ENCODE data around the gene SHANK1.
A peak's percentile ranks its signal among the peaks of the same experiment; 100 is the strongest.

The SHANK1 gene

DNA sequence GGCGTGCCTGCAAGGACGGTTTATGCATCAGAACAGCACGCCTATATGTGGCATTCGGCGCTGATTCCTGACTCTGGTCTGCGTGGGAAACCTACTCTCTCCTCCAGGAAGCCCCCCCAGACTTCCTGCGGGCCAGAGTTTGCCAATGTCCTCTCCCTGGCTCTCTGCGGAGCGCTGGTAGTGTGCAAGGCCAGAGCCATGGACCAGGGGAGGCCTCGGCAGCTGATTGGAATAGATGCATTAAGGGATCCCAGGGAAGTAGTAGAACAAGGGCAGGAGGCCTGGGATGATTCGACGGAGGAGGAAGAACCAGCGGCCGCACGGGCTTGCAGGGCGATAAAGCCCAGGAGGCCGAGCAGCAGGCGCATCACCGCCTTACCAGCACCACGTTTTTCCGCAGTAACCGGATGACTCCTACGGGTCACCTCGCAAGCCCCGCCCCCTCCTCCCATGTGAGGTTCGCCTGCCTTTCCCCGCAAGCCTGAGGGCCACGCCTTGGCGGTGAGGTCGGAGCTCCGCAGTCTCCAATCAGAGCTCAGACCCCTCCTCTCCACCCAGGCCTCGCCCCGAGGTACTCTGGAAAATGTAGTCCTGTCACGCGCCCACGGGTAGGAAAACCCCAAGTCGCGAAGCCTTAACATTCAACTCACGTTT is 8.6 kb upstream of the SHANK1 start:
- DNase-seq: no peak

DNA sequence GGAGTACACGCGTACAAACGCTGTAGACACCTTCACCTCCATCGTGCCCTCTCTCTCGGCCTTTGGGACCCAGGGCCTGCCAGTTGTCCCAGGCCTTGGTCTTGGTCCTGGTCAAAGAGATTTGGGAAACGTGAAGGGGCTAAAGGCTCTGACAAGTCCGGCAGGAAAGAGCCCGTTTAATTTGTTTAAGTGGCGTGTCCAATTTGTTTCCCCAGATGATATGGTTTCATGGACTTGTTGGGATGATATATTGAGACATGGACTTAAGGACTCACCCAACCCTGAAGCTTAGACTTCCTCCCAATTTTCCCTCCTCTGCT is 6.3 kb upstream of the SHANK1 start:
- no peak for DNase-seq

- DNase-seq: no peak
Measured at GRCh38 chr19:50725218-50725910, 5.8 kb upstream of the SHANK1 start.

DNA sequence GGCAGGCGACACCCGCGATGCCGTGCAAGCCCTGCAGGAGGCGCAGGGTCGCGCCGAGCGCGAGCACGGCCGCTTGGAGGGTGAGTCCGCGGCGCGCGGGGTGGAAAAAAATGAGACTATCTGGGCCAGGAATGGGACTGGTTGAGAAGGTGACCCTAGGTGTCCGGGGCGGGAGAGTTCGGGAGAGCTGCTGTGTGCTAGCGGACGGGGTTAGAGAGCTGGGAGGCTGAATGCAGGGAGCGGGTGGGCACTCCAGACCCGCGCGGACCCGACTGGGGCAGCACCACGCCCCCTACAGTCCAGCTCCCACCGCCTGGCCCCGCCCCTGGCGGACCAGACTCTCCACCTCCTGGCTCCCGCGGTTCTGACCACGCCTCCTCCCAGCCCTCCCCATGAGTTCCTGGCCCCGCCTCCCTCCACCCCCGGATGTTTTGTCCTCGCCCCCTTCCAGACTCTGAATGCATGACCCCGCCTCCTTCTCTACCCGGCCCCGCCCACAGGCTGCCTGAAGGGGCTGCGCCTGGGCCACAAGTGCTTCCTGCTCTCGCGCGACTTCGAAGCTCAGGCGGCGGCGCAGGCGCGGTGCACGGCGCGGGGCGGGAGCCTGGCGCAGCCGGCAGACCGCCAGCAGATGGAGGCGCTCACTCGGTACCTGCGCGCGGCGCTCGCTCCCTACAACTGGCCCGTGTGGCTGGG is 5.1 kb upstream of the SHANK1 start:
- DNase-seq: peak; percentile 60

DNA sequence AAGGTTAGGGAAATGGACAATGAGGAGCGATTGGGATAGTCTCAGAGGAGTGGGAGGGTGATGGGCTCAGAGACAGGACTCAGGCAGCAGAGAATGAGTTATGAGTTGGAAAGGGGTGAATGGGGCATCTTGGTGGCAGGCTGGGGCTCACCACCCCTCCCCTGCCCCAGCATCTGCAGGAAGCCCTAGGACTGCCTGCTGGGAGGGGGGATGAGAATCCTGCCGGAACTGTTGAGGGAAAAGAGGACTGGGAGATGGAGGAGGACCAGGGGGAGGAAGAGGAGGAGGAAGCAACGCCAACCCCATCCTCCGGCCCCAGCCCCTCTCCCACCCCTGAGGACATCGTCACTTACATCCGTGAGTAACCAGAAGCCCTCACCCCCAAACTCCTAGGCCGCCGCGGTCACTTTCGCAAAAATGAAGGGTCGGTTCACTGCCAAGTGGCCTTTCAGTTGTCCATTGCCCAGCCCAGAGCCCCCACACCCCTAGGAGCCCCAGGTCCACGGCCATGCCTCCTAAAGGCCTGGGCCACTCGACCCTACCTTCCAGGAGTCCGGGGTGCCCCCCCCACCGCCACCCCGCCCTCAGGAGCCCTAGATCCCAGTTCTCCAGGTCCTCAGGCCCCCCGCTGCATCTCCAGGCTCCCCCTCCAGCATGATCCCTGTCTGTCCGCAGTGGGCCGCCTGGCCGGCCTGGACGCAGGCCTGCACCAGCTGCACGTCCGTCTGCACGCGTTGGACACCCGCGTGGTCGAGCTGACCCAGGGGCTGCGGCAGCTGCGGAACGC is 4.3 kb upstream of the SHANK1 start:
- DNase-seq: no peak

DNA sequence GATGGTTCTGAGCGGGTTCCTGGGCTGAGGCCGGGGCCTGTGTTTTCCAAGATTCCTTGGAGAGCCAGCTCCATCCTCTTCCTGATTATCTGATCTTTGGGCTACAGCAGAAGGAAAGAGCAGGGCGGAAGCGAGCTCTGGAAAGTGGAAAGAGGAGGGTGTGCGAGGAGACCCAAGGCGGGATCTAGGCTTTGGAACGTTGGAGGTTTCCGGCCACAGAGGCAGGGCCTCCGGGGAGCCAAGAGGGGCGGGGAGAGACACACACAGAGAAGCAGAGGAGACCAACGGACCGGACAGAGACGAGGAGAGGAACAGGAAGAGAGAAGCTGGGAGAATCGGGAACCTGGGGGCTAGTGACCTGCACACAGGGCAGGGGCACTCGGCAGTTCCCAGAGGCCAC is 3.5 kb upstream of the SHANK1 start, which contains the start of gene CLEC11A:
Gene CLEC11A (plus strand): TSS at position 296 of the 400 bp plus-strand sequence. CDS start 162 bp downstream, outside the sequence.
- no peak for DNase-seq

DNA sequence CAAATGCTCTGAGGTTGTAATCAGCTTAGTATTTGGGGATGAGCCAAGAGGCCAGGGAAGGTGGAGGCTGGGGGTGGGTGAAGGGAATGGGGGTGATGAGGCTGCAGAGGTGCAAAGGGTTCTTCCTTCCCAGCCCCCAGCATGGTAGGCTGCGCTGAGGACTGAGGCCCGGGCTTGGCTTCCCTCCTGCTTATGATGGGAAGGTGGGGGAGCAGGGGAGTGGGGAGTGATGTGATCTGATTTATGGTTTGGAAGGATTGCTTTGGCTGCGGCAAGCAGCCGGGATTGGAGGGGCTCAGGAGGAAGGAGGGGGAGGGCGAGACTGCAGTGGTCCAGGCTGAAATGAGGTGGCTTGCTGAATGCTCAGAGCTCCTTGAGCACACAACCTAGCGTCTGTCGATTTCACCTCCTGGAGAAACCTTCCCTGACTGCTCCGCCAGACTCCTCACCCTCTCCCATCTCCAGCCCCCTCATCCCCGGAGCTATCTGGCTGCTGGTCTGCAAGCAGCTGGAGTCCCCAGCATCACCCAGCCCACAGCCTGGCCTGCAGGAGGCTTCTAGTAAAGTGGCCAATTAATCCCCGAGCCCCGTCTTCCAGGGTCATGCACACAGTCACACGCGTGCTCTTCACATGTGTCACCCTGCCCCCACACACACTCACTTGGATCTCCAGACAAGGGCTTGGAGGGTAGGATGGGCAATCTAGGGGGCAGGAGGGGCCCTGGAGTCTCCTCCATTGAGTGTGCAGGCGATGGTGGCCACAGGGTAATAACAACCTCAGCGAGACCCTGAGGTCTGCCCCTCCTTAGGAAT is 2.8 kb upstream of the SHANK1 start:
- DNase-seq: no peak

GRCh38 chr19:50721441-50722137 is 2.0 kb upstream of the SHANK1 start:
- no peak for DNase-seq

DNA sequence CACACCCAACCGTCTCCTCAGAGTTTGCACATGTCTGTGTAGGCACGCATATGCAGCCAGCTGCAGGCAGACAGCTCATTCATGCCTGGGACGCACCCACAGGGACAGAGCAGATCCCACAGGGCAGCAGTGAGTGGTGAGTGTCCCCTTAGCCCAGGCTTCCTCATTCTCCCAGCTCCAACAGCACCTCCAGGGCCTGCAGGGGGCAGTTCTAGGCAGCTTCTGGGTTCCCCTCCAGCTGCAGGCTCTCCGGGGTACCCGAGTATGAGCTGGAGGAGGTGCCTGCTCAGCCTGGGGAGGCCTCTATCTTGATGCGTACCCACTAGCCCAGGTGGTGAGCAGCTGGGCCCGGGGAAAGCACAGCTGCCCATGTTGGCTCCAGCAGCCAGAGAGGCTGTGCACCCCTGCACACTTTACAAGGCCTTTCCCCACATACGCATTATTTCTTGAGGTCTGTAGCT is 1.3 kb upstream of the SHANK1 start:
- DNase-seq: no peak

DNA sequence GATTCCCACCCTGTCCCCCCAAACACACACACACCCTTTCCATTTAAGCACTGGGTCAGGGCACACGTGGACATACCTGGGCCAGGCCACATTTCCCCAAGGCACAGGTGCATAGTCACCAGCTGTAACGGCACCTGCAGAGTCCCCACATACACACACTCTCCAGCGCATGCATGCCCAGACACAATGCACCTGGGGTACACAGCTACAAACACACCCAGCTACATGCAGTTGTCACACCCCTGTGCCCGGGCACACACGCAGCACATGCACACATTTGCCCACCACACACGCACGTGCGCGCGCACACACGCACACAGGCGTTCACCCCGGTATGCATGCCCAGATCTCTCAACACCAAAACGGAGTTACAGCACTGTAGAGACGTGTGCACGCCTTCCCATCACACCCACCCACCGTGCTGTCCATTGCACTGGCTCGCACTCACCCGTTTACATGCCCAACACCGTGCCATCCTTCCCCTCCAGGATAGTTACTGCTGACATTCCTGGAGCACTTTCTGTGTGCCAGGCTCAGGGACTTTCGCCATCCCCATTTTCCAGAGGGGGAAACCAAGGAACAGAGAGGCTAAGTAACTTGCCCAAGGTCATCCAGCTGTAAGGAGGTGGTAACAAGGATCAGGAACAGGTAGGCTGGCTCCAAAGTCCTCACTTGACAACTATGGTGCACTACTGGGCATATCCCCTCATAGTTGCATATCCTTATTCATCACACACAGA is 749 bp upstream of the SHANK1 start:
- DNase-seq: no peak

GRCh38 chr19:50719119-50719435 is 525 bp downstream of the SHANK1 start:
- no peak for DNase-seq

GRCh38 chr19:50718255-50719118 is 1.1 kb downstream of the SHANK1 start:
- DNase-seq: no peak

DNA sequence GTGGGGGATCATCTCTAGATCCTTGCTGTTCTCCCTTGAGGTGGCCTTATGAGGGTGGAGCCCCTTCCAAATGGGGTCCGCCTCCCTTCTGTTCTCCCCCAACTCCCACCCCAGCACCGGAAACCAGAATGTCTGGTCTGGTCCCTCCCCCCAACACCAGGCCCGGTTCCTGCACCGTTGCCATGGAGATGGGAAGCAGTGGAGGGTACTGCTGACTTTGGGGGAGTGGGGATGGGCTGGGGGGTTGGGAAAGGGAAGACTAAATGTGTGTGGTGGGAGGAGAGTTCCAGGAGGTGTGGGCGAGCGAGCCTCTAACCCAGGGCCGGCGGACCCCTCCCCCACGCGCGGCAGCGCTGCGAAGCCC is 1.7 kb downstream of the SHANK1 start:
- no peak for DNase-seq

DNA sequence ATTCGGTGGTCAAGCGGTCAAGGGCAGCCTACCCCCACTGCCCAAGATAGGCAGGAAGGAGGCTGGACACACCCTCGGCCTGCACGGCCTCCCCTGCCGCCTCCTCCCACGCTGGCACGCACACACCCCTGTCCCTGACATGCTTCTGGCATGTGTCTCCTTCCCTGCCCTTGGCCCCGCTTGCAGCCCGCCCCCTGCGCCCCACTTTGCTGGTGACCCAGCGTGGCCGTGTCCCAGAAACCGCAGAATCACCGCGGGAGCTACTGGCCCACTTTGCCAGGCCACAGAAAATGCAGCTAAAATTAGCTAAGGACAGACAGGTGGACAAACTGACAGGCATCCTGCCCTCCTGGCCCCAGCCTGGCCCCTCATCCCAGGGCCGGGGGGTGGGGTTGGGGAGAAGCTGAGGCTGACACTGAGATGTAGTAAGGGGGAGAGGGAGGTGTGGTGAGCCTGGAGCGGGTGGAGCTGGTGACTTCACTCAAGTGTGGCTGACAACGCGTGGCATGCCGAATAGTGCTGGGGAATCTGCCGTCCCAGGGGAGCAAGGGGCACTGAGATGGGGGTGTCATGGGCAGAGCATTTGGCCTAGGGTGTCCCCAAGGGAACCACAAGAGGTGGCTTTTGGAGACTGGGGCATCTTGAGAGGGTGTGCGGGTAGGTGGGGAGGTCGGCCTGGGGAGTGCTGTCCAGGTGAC is 2.4 kb downstream of the SHANK1 start:
- DNase-seq: no peak

GRCh38 chr19:50716178-50717025 is 3.2 kb downstream of the SHANK1 start:
- DNase-seq: no peak

DNA sequence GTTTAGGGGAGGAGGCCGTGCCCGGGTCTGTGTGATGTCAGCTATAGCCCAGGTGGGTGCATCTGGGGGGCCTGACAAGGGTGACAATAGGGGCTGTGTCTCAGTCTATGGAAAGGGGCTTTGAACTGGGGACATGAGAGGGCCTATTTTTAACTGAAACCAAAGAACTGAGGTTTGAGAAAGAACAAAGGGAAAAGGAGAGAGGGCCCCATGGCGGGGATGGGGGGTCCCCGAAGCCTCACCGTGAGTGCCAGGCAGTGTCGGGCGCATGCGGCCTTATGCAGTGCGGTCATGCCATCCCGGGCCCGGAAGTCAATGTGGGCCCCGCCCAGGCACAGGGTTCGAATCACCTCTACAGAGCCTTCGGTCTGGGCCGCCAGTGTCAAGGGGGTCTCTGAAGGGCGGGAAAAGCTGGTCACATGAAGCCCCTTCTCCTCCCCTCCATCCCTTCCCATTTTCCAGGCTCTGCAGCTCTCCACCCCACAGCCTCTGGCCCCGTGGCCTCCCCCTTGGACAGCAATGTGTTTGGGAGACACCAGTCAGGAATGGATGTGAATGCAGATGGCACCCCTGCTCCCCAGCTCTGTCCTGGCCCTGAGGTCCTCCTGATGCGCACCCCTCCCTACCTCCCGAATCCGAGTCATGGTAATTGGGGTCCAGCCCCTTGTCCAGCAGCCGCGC is 5.9 kb downstream of the SHANK1 start:
- DNase-seq: no peak

DNA sequence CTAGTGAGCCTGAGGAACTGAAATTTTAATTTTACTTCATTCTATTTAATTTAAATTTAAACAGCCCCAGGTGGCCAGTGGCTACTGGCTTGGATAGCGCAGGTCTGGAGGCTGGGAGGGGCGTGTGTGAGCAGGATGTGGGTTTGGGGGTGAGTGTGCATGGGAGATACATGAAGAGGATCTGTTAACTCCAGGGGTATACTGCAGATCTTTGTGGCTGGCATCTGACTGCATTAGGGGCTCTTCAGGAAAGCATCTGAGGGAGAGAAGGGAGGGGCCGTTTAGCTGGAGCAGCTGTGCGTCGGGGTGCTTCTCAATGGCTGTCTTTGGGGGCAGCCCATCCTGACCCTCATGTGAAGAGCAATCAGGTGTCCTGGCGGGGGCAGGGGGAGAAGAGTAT is 6.8 kb downstream of the SHANK1 start:
- DNase-seq: no peak

DNA sequence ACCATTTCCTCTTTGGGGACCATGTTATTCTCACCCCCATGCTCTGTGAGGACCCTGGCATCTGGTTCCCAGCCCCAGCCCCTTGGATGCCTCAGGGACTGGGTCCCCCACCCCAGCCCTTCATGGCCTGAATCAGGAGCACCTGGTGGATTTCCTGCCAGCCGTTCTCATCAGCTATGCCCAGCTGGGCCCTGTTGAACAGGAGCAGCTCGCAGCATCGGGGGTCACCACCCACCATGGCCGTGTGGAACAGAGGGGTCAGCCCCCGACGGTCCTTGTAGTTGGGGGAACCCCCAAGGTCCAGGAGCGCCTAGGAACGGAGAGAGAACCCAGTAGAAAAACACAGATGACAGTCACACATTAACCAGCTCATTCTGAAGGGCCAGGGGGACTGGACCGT is 7.8 kb downstream of the SHANK1 start:
- no peak for DNase-seq

Measured in T-helper 9 cell (primary cell).